GM21528 (cell line): ENCODE results near the gene NLRP9.

Source experiments
- ATAC-seq: cut with Tn5 transposase; IDR thresholded peaks from one replicate; pipeline ENCODE4 v1.9.1; 2021; ENCODE audit warnings: mild to moderate bottlenecking, moderate library complexity; ENCODE audit not compliant: unreplicated experiment, low FRiP score

NLRP9 gene

GRCh38 chr19:55704494-55705245, 33.5 kb downstream of the NLRP9 start:
- ATAC-seq, result no peak

- no peak for ATAC-seq
These were observed 34.4 kb downstream of the NLRP9 start for GRCh38 chr19:55703790-55704215.

GRCh38 chr19:55702131-55702627, 36.0 kb downstream of the NLRP9 start:
- no peak for ATAC-seq

- ATAC-seq, result no peak
These were observed 37.4 kb downstream of the NLRP9 start for GRCh38 chr19:55700813-55701212.

- no peak for ATAC-seq
These were observed 39.0 kb downstream of the NLRP9 start for GRCh38 chr19:55699221-55699620.

- ATAC-seq, result no peak
These were observed 39.9 kb downstream of the NLRP9 start for GRCh38 chr19:55698256-55698655.

GRCh38 chr19:55697698-55698097, 40.5 kb downstream of the NLRP9 start:
- ATAC-seq, result no peak

GRCh38 chr19:55697069-55697440, 41.1 kb downstream of the NLRP9 start:
- no peak for ATAC-seq

- no peak for ATAC-seq
These were observed 41.7 kb downstream of the NLRP9 start for GRCh38 chr19:55696301-55697068.

- ATAC-seq, result no peak
These were observed 42.5 kb downstream of the NLRP9 start for GRCh38 chr19:55695511-55696290.

GRCh38 chr19:55694656-55695491, 43.3 kb downstream of the NLRP9 start:
- ATAC-seq, result no peak

GRCh38 chr19:55694241-55694655, 44.0 kb downstream of the NLRP9 start:
- ATAC-seq, result no peak

GRCh38 chr19:55693336-55693974, 44.7 kb downstream of the NLRP9 start:
- no peak for ATAC-seq

GRCh38 chr19:55692681-55693081, 45.5 kb downstream of the NLRP9 start:
- no peak for ATAC-seq

GRCh38 chr19:55691561-55692481, 46.4 kb downstream of the NLRP9 start:
- ATAC-seq, result no peak

- no peak for ATAC-seq
These were observed 47.2 kb downstream of the NLRP9 start for GRCh38 chr19:55690769-55691545.

- ATAC-seq, result no peak
These were observed 48.0 kb downstream of the NLRP9 start for GRCh38 chr19:55690109-55690768.
